Prostate gland (tissue), 2 donors: Measurements from ENCODE around the gene SGO2. TPM values are rescaled to one million over a fixed set of nuclear protein-coding genes. Genes with fewer than 3 reads are reported as not detected.

Source experiments
- DNase-seq: peaks from one replicate; pipeline ENCODE4 v3.0.0-alpha.2; 2019; ENCODE audit warnings: low spot score
- H3K27ac ChIP-seq, 2 donors: fragments of 200-600 bp; sonication (generic); 2 replicates each; pipeline ENCODE4 v1.5.1; 2017 to 2019
- H3K27me3 ChIP-seq: fragments of 200-600 bp; sonication (generic); replicated peaks from 2 replicates; pipeline ENCODE4 v1.5.1; 2019; ENCODE audit not compliant: insufficient read depth
- H3K36me3 ChIP-seq, 2 donors: fragments of 200-600 bp; sonication (generic); 1 replicate in 1 of 2; 2 replicates in 1 of 2; pipeline versions ENCODE4 v1.5.1 to v1.8.1; 2017 to 2019
- H3K4me1 ChIP-seq: fragments of 200-600 bp; sonication (generic); replicated peaks from 2 replicates; pipeline ENCODE4 v1.5.1; 2019
- H3K4me3 ChIP-seq, 2 donors: fragments of 200-600 bp; sonication (generic); 2 replicates each; pipeline ENCODE4 v1.5.1; 2017 to 2019
- H3K9me3 ChIP-seq: fragments of 200-600 bp; sonication (generic); 2 replicates; pipeline ENCODE4 v1.5.1; 2017
- CTCF ChIP-seq, 4 experiments: fragments of 200-600 bp in 2 of 4; fragments of 450-650 bp in 2 of 4; sonication (generic) in 2 of 4; IDR thresholded peaks; 1 replicate in 3 of 4; 2 replicates in 1 of 4; pipeline ENCODE4 v1.5.1; 2016 to 2019; ENCODE audit warnings: antibody characterized with exemption in 4 of 4, mild to moderate bottlenecking in 2 of 4, moderate library complexity in 2 of 4
- POLR2A ChIP-seq: fragments of 450-650 bp; IDR thresholded peaks from one replicate; pipeline ENCODE4 v1.6.1; 2016; ENCODE audit warnings: antibody characterized with exemption, mild to moderate bottlenecking
- POLR2AphosphoS5 ChIP-seq: sonication (generic); formaldehyde crosslinking; IDR thresholded peaks from one replicate; pipeline ENCODE4 v1.6.1; 2017; ENCODE audit warnings: antibody characterized with exemption
- WGBS: methylation state at CpG from one replicate; pipeline ENCODE4 v1.1.5; 2018; 5-methylcytosine and 5-hydroxymethylcytosine counted together
- intact Hi-C: fragments of 100-400 bp; cut with DNase I; formaldehyde crosslinking; loops from one replicate; pipeline ENCODE4 v1.14.2; 2022
- total RNA-seq, 2 donors: library from RNA; depleted of rRNA; stranded (reverse); fragments of >200 nt; gene quantifications; one replicate each; pipeline ENCODE4 v1.1.0, GENCODE V29; 2016

Gene SGO2
- total RNA-seq, 2 donors from 2014 or later: 5.1 to 8.0 TPM

GRCh38 chr2:200567932-200568331 lies 41.9 kb downstream of the SGO2 start:
- H3K27me3 ChIP-seq: no peaks in the 10 kb centered on the region
- no peaks in the 10 kb centered on the region for H3K4me1 ChIP-seq
- no peak overlapping the region for H3K4me3 ChIP-seq
- no peaks in the 10 kb centered on the region for H3K9me3 ChIP-seq
- no peak for DNase-seq
- no peak overlapping the region for H3K27ac ChIP-seq
- intact Hi-C loops: no loop called here
- WGBS: 98% methylated on average over 3 of the region's 3 CpGs
- no peaks in the 10 kb centered on the region for H3K36me3 ChIP-seq
- TF ChIP-seq CTCF (IDR thresholded peaks at IDR 0.05) (no peak), POLR2A (no peak), POLR2AphosphoS5 (no peak)

- DNase-seq: no peak
- intact Hi-C loops: no loop called here
- no peak for TF ChIP-seq POLR2A
- peak in 3 of 4 experiments; percentile 19 to 42 (median 28) for TF ChIP-seq CTCF (IDR thresholded peaks at IDR 0.05)
- TF ChIP-seq POLR2AphosphoS5: no peak
- H3K27me3 ChIP-seq: no peaks in the 10 kb centered on the region
- H3K4me3 ChIP-seq: no peak overlapping the region
- H3K9me3 ChIP-seq: no peaks in the 10 kb centered on the region
- H3K27ac ChIP-seq: no peak overlapping the region
- H3K36me3 ChIP-seq: no peaks in the 10 kb centered on the region
- H3K4me1 ChIP-seq: no peaks in the 10 kb centered on the region
- WGBS: 90% methylated on average over 2 of the region's 2 CpGs
Measured at GRCh38 chr2:200575957-200576356, 50.0 kb downstream of the SGO2 start.

GRCh38 chr2:200577027-200577426 lies 51.0 kb downstream of the SGO2 start:
- H3K4me1 ChIP-seq: no peaks in the 10 kb centered on the region
- 97% methylated on average over 3 of the region's 3 CpGs for WGBS
- no peak overlapping the region for H3K4me3 ChIP-seq
- TF ChIP-seq POLR2A (no peak), CTCF (IDR thresholded peaks at IDR 0.05) (no peak)
- no peaks in the 10 kb centered on the region for H3K36me3 ChIP-seq
- no peak for DNase-seq
- no peak overlapping the region for H3K27ac ChIP-seq
- intact Hi-C loops: no loop called here
- no peaks in the 10 kb centered on the region for H3K27me3 ChIP-seq
- H3K9me3 ChIP-seq: no peaks in the 10 kb centered on the region

GRCh38 chr2:200578778-200579177 lies 52.8 kb downstream of the SGO2 start:
- no peak for DNase-seq
- Histone ChIP-seq H3K9me3 (no peaks in the 10 kb centered on the region), H3K4me1 (no peaks in the 10 kb centered on the region), H3K27ac (no peak overlapping the region), H3K36me3 (no peaks in the 10 kb centered on the region), H3K4me3 (no peak overlapping the region), H3K27me3 (no peaks in the 10 kb centered on the region)
- no peak for TF ChIP-seq POLR2A
- peak in 3 of 4 experiments; percentile 47 to 59 (median 57) for TF ChIP-seq CTCF (IDR thresholded peaks at IDR 0.05)
- intact Hi-C loops: loop anchor here (2.0 kb wide), 1 partner anchor 124 kb away; no protein-coding TSS in a partner anchor
- WGBS: 39% methylated on average over 1 of the region's 1 CpG

- no peaks in the 10 kb centered on the region for H3K36me3 ChIP-seq
- intact Hi-C loops: no loop called here
- no peaks in the 10 kb centered on the region for H3K27me3 ChIP-seq
- no peak for TF ChIP-seq POLR2AphosphoS5
- TF ChIP-seq CTCF (IDR thresholded peaks at IDR 0.05): no peak
- no peak for TF ChIP-seq POLR2A
- no peaks in the 10 kb centered on the region for H3K9me3 ChIP-seq
- 89% methylated on average over 3 of the region's 3 CpGs for whole genome bisulfite sequencing
- no peak overlapping the region for H3K27ac ChIP-seq
- no peaks in the 10 kb centered on the region for H3K4me1 ChIP-seq
- H3K4me3 ChIP-seq: no peak overlapping the region
- no peak for DNase-seq
Measured at GRCh38 chr2:200584639-200585038, 58.6 kb downstream of the SGO2 start.
